ENCODE data around the gene FNDC3A.
A peak's percentile ranks its signal among the peaks of the same experiment; 100 is the strongest.

Gene FNDC3A

GRCh38 chr13:49256841-49257240 is 281.1 kb downstream of the FNDC3A start:
- peak; percentile 11 for DNase-seq (ENCODE audit: low read depth, low spot score)

DNA sequence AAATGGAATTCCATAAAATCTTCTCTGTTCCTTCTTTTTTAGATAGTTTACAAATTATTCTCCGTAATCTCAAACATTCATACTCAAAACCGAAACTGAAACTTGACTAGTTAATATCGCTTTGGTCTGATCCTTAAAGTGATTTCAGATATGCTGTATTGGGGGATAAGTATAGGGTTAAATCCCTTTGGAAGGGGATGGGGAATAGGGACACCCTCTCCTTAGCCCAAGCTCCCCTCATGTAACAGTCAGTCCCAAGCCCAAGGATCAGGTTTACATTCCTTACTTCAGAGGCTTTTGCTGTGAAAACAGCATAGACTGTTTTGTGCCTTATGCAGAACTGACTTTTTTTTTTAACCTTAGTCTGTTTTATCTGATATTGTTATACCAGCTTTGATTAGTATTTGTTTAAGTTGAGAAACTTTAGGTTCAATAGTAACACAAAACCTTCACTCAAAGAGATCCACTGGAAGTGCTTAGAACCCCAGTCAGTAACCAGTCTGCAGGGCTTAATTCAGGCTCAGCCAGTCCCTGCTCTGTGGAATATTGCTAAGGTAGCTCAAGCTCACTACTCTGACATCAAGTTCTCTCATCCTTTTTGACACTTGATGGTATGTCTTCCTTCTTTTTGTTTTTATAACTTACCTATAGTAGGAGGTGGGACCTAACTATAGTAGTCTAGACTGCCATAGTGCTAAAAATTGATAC is 282.5 kb downstream of the FNDC3A start:
- no peak for DNase-seq (ENCODE audit: low read depth, low spot score)

Measured in astrocyte of the hippocampus (primary cell).